ENCODE data around the gene TOX3. TPM values are rescaled to one million over a fixed set of nuclear protein-coding genes. Genes with fewer than 3 reads are reported as not detected.

Gene TOX3
- total and polyA plus RNA-seq, 11 donors, result 0.17 TPM; not detected in 10

DNA sequence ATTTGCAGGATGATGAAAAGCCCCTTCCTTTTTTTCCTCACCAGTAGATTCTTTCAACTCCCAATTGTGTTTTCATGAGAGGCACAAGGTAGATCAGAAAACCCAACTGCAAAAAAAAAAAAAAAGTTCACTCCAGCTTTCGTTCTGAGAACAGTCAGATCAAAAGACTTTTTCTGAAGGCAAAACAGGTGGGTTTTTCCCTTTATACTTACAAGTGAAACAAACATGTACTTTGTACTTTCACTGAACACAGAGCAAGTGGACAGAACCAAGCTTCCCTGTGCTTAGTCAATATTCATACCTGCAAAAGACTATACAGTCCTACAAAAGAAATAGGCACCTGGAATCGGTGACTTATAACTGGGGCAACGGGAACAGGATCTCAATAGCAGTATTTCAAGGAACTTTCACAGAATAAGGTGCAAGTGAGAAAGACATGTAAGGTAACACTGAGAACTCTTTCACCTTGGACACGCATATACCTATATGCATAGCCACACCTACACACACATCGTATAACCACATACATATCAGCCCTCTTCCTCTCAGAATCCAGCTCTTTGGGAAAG is 54.1 kb downstream of the TOX3 start:
- TF ChIP-seq POLR2A (IDR thresholded peaks at IDR 0.05) (no peak), CTCF (IDR thresholded peaks at IDR 0.05) (no peak)
- peaks cover 0 to 4% (median 0%) of the 10 kb centered on the region in 12 donors for H3K4me1 ChIP-seq
- H3K36me3 ChIP-seq, result no peaks in the 10 kb centered on the region
- ATAC-seq (no peak), DNase-seq (no peak)
- no peaks in the 10 kb centered on the region for H3K27me3 ChIP-seq
- H3K4me3 ChIP-seq, result no peak overlapping the region
- no peaks in the 10 kb centered on the region for H3K9me3 ChIP-seq
- 86 to 91% (median 90%) methylated on average over 5 of the region's 5 CpGs for WGBS, 4 donors
- intact Hi-C loops (cut with DNase I), result no loop called here
- no peak overlapping the region for H3K27ac ChIP-seq

GRCh38 chr16:52491216-52491615 is 55.7 kb downstream of the TOX3 start:
- Histone ChIP-seq H3K27me3 (no peaks in the 10 kb centered on the region), H3K4me3 (no peak overlapping the region), H3K36me3 (no peaks in the 10 kb centered on the region), H3K4me1 (no peaks in the 10 kb centered on the region), H3K9me3 (no peaks in the 10 kb centered on the region), H3K27ac (no peak overlapping the region)
- intact Hi-C loops (cut with DNase I), result no loop called here
- 32 to 83% (median 45%) methylated on average over 1 of the region's 1 CpG for WGBS, 4 donors
- DNase-seq, result no peak
- no peak for ATAC-seq
- TF ChIP-seq CTCF (IDR thresholded peaks at IDR 0.05) (no peak), POLR2A (IDR thresholded peaks at IDR 0.05) (no peak)

DNA sequence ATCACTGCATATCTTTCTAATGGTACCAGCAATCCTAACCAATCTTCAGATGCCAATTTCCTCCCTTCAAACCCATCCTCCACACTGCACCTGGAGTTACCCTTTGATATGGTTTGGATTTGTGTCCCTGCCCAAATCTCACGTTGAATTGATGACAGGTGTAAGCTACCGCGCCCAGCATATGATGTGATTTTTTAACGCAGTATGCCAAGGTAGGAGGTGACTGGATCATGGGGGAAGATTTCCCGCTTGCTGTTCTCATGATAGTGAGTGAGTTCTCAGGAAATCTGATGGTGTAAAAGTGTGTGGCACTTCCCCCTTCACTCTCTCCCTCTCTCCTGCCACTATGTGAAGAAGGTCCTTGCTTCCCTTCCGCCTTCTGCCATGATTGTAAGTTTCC is 57.0 kb downstream of the TOX3 start:
- Histone ChIP-seq H3K27me3 (no peaks in the 10 kb centered on the region), H3K27ac (no peak overlapping the region), H3K4me3 (no peak overlapping the region), H3K36me3 (no peaks in the 10 kb centered on the region), H3K4me1 (no peaks in the 10 kb centered on the region), H3K9me3 (no peaks in the 10 kb centered on the region)
- no peak for DNase-seq
- TF ChIP-seq CTCF (IDR thresholded peaks at IDR 0.05) (no peak), POLR2A (IDR thresholded peaks at IDR 0.05) (no peak)
- 88 to 93% (median 93%) methylated on average over 6 of the region's 6 CpGs for WGBS, 4 donors
- no peak for ATAC-seq
- intact Hi-C loops (cut with DNase I), result no loop called here

- intact Hi-C loops (cut with DNase I), result no loop called here
Observed at GRCh38 chr16:52488837-52489289, 58.1 kb downstream of the TOX3 start.

More at GRCh38 chr16:52488837-52489289, 58.1 kb downstream of the TOX3 start:
- Histone ChIP-seq H3K36me3 (no peaks in the 10 kb centered on the region), H3K9me3 (no peaks in the 10 kb centered on the region), H3K27me3 (no peaks in the 10 kb centered on the region), H3K4me3 (no peak overlapping the region), H3K27ac (no peak overlapping the region), H3K4me1 (no peaks in the 10 kb centered on the region)
- ATAC-seq (no peak), DNase-seq (no peak)
- TF ChIP-seq POLR2A (IDR thresholded peaks at IDR 0.05) (no peak), CTCF (IDR thresholded peaks at IDR 0.05) (no peak)

Data from heart left ventricle (tissue), 16 donors.